Calu3 (cell line): ENCODE results near the gene NLK. TPM values are rescaled to one million over a fixed set of nuclear protein-coding genes. Genes with fewer than 3 reads are reported as not detected.

Experiments used
- BruUV-seq: library from RNA; stranded (reverse); fragments of 400-500 nt; replicated peaks from 2 replicates; lab custom pipeline; 2021; lab: Mats Ljungman, UMichigan
- CTCF ChIA-PET: fragments of 300-600 bp; sonication (Branson Sonifier 250); formaldehyde crosslinking; loops from one replicate; lab custom pipeline; 2022; ENCODE audit warnings: antibody characterized with exemption; lab: Charles Lee
- DNase-seq: peaks from one replicate; pipeline ENCODE4 v3.0.0; 2022
- H3K27ac Mint-ChIP-seq: one replicate; pipeline ENCODE4 v1.8.0; 2022; ENCODE audit warnings: mixed read lengths; ENCODE audit not compliant: unreplicated experiment
- H3K27me3 Mint-ChIP-seq: one replicate; pipeline ENCODE4 v1.8.0; 2022; ENCODE audit warnings: mixed read lengths; ENCODE audit not compliant: unreplicated experiment
- H3K36me3 Mint-ChIP-seq: one replicate; pipeline ENCODE4 v1.8.0; 2022; ENCODE audit warnings: mild to moderate bottlenecking, moderate library complexity, mixed read lengths; ENCODE audit not compliant: insufficient read depth, unreplicated experiment
- H3K4me1 Mint-ChIP-seq: one replicate; pipeline ENCODE4 v1.8.0; 2022; ENCODE audit warnings: mild to moderate bottlenecking, low read depth, mixed read lengths; ENCODE audit not compliant: unreplicated experiment
- H3K4me3 Mint-ChIP-seq: one replicate; pipeline ENCODE4 v1.8.0; 2022; ENCODE audit warnings: mild to moderate bottlenecking, low read depth, moderate library complexity, mixed read lengths; ENCODE audit not compliant: unreplicated experiment
- H3K9me3 Mint-ChIP-seq: one replicate; pipeline ENCODE4 v1.8.0; 2022; ENCODE audit warnings: low read depth, mixed read lengths; ENCODE audit not compliant: unreplicated experiment
- CTCF ChIP-seq: fragments of 200-600 bp; IDR thresholded peaks from one replicate; pipeline ENCODE4 v1.8.0; 2022; ENCODE audit warnings: antibody characterized with exemption; ENCODE audit not compliant: unreplicated experiment
- intact Hi-C: fragments of 100-400 bp; cut with micrococcal nuclease; formaldehyde crosslinking; loops from one replicate; pipeline ENCODE4 v1.10.0; 2022; ENCODE audit not compliant: unreplicated experiment
- total RNA-seq: library from RNA; stranded (reverse); gene quantifications from 2 replicates; pipeline ENCODE4 v1.2.3, GENCODE V29; 2022

The NLK gene
- total RNA-seq, 1 experiment from 2014 or later, result 20.4 TPM

DNA sequence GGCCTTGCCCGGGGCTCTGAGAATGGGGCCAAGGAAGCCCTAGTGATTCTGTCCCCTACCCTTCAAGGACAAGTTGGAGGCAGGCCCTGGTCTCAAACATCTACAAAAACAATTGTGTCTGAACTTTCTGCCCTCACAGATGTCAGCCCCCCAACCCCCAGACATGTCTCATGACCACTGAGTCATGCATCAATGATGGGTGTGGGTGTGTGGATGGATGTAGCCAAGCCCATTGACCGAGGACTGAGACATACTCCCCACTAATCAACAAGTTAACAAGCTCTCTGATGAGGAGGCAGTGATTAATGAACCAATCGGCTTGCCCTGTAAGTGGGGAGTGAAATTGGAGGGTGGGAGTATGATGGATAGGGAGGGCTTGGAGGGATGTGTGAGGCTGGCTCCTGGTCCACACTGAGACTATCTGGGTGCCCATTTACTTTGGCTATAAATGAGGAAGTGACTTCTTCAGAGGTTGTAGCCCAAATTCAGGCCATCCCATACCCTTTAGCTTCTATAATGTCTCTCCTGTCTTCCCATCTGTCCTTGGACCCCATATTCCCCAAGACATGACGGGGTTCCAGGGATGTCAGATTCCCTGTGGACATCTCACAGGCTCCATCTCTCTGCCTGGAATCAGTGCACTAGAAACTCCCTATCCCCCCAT lies 179.4 kb downstream of the NLK start:
- intact Hi-C loops, result no loop called here
- CTCF ChIA-PET, result no interaction called here
- no TSS peak for BruUV-seq
- H3K36me3 Mint-ChIP-seq, result no peaks in the 10 kb centered on the region
- H3K9me3 Mint-ChIP-seq, result no peaks in the 10 kb centered on the region
- DNase-seq, result no peak
- TF ChIP-seq CTCF, result no peak
- no peak overlapping the region for H3K4me3 Mint-ChIP-seq
- no peak overlapping the region for H3K27ac Mint-ChIP-seq
- no peaks in the 10 kb centered on the region for H3K27me3 Mint-ChIP-seq
- peaks cover 2% of the 10 kb centered on the region for H3K4me1 Mint-ChIP-seq

- TF ChIP-seq CTCF, result no peak
- BruUV-seq, result no TSS peak
- Mint-ChIP-seq H3K4me1 (peaks cover 3% of the 10 kb centered on the region), H3K27ac (no peak overlapping the region), H3K4me3 (no peak overlapping the region), H3K9me3 (no peaks in the 10 kb centered on the region), H3K27me3 (no peaks in the 10 kb centered on the region), H3K36me3 (peaks cover 7% of the 10 kb centered on the region)
- no peak for DNase-seq
- intact Hi-C loops, result no loop called here
- CTCF ChIA-PET, result no interaction called here
These were observed 182.8 kb downstream of the NLK start for GRCh38 chr17:28225271-28225670.

DNA sequence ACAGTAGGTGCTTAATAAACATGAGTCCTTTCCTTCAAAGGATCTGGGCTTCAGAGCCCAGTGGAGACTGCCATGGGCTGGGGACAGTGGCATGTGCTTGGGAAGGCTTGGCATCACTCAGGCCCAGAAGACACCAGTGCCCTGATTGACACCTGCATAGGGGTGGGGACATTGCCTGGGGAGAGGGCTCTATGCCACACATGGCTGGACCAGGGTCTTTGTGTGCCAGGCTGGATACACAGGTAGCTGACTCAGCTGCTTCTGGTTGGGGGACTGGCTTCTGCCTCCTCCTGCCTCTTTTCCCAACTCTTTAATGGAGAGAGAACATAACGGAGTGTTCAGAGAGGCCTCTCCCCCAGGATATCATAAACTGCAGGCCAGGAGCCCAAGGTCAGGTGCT lies 183.4 kb downstream of the NLK start:
- peaks cover 7% of the 10 kb centered on the region for H3K36me3 Mint-ChIP-seq
- BruUV-seq, result no TSS peak

DNA sequence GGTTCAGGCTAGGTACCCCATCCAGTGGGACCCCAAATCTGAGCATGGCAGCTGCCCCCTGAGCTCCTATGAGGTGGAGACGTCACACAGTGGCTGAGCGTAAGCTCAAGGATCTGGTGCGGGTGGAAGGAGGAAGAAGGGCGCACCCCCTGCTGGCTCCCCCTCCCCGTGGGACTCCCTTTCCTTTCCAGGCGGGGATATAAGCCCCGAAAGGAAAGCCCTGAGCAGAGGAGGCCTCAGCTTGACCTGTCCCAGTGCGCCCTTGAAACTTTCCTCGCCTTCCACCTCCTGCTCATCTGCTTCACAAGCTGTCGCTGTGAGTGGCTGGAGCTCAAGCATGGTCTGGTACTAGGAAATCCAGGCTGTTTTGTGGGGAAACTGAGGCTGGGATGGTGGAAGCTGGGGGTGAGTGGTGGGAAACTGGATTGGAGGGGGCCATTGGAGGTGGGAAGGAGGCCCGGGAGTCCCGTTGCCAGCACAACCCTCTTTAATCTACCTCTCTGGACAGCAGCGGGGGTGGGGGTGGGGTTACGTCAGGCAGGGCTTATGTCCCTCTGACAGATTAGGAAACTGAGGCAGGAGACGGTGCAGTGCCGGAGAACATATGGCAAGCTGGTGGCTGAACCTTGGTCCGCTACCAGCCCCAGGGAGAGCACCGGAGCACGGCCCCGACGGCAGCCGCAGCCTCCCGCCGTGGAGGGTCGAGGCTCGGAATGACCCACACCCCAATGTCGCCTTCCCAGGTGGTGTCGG lies 184.3 kb downstream of the NLK start:
- Mint-ChIP-seq H3K4me3 (peak overlapping the region; percentile 32), H3K9me3 (no peaks in the 10 kb centered on the region), H3K27me3 (no peaks in the 10 kb centered on the region), H3K4me1 (peaks cover 10% of the 10 kb centered on the region), H3K27ac (no peak overlapping the region), H3K36me3 (peaks cover 7% of the 10 kb centered on the region)
- DNase-seq, result no peak
- CTCF ChIA-PET, result no interaction called here
- no TSS peak for BruUV-seq
- TF ChIP-seq CTCF, result no peak
- intact Hi-C loops, result no loop called here

More for the DNA sequence above, 183.4 kb downstream of the NLK start:
- Mint-ChIP-seq H3K4me3 (no peak overlapping the region), H3K27ac (no peak overlapping the region), H3K27me3 (no peaks in the 10 kb centered on the region), H3K4me1 (peaks cover 8% of the 10 kb centered on the region), H3K9me3 (no peaks in the 10 kb centered on the region)
- CTCF ChIA-PET, result no interaction called here
- intact Hi-C loops, result no loop called here
- no peak for DNase-seq
- TF ChIP-seq CTCF, result no peak
